H1 (cell line): ENCODE data around the gene GRM7. TPM values are rescaled to one million over a fixed set of nuclear protein-coding genes. Genes with fewer than 3 reads are reported as not detected.

ENCODE experiments used
- CTCF ChIA-PET: fragments of 300-600 bp; sonication (Branson Sonifier 250); formaldehyde crosslinking; loops from one replicate; lab custom pipeline; 2021; ENCODE audit not compliant: partially characterized antibody; lab: Charles Lee
- POLR2A ChIA-PET: fragments of 300-600 bp; sonication (Branson Sonifier 250); formaldehyde crosslinking; loops from one replicate; lab custom pipeline; 2021; ENCODE audit warnings: inconsistent platforms; ENCODE audit not compliant: partially characterized antibody; lab: Charles Lee
- DNase-seq, 2 experiments: peaks; one replicate each; pipeline versions ENCODE4 v3.0.0 to v3.0.0-alpha.2; 2010 to 2022; ENCODE audit warnings: low spot score in 2 of 2, low read depth in 1 of 2, mixed read lengths in 1 of 2
- FAIRE-seq: peaks from 2 replicates; lab custom pipeline; 2011; peaks lifted over from hg19 to GRCh38; lab: Jason Lieb, UNC
- H2AFZ ChIP-seq: 2 replicates; pipeline ENCODE4 v1.8.1; 2012; ENCODE audit warnings: low read length, inconsistent platforms
- H2AK5ac ChIP-seq: 2 replicates; pipeline ENCODE4 v1.6.1; 2013; ENCODE audit warnings: low read depth, low read length
- H2BK120ac ChIP-seq: replicated peaks from 2 replicates; pipeline ENCODE3; 2013; ENCODE audit warnings: low read depth, low read length, inconsistent platforms
- H2BK12ac ChIP-seq: 2 replicates; pipeline ENCODE4 v1.6.1; 2013; ENCODE audit warnings: low read depth, low read length
- H2BK15ac ChIP-seq: 2 replicates; pipeline ENCODE4 v1.6.1; 2013; ENCODE audit warnings: low read length
- H2BK20ac ChIP-seq: 2 replicates; pipeline ENCODE4 v1.6.1; 2013; ENCODE audit warnings: low read length
- H2BK5ac ChIP-seq: 2 replicates; pipeline ENCODE4 v1.6.1; 2013; ENCODE audit warnings: low read depth, low read length
- H3K14ac ChIP-seq: 2 replicates; pipeline ENCODE4 v1.6.1; 2013; ENCODE audit warnings: inconsistent platforms; ENCODE audit not compliant: insufficient read length
- H3K18ac ChIP-seq: 2 replicates; pipeline ENCODE4 v1.6.1; 2013; ENCODE audit warnings: low read length; ENCODE audit errors: extremely low read depth
- H3K23ac ChIP-seq: 2 replicates; pipeline ENCODE4 v1.6.1; 2013; ENCODE audit warnings: inconsistent platforms; ENCODE audit not compliant: insufficient read length
- H3K23me2 ChIP-seq: 2 replicates; pipeline ENCODE4 v1.6.1; 2013; ENCODE audit warnings: low read depth, low read length
- H3K27ac ChIP-seq: 2 replicates; pipeline ENCODE4 v1.6.1; 2011; ENCODE audit warnings: low read depth, low read length, inconsistent platforms
- H3K27me3 ChIP-seq, 4 experiments: replicated peaks in 1 of 4; 1 replicate in 1 of 4; 2 replicates in 3 of 4; pipeline versions ENCODE4 v1.6.1 to v1.8.1; 2011 to 2013; ENCODE audit warnings: low read length in 3 of 4, mild to moderate bottlenecking in 3 of 4, inconsistent platforms in 2 of 4, mixed read lengths in 2 of 4, moderate library complexity in 1 of 4; ENCODE audit not compliant: control insufficient read depth in 3 of 4, insufficient read depth in 3 of 4; ENCODE audit errors: extremely low read depth in 1 of 4
- H3K36me3 ChIP-seq, 4 experiments: 2 replicates each; pipeline versions ENCODE4 v1.6.1 to v1.8.1; 2011 to 2013; ENCODE audit warnings: mild to moderate bottlenecking in 4 of 4, low read length in 3 of 4, moderate library complexity in 2 of 4, control low read depth in 1 of 4, inconsistent platforms in 1 of 4; ENCODE audit not compliant: insufficient read depth in 4 of 4, control insufficient read depth in 2 of 4
- H3K4ac ChIP-seq: replicated peaks from 2 replicates; pipeline ENCODE3; 2013; ENCODE audit warnings: low read length, low read depth, mixed read lengths, inconsistent platforms; ENCODE audit not compliant: insufficient read length
- H3K4me1 ChIP-seq, 4 experiments: replicated peaks in 1 of 4; 1 replicate in 1 of 4; 2 replicates in 3 of 4; pipeline versions ENCODE4 v1.6.1 to v1.8.1; 2011 to 2013; ENCODE audit warnings: low read length in 3 of 4, inconsistent platforms in 2 of 4, mixed read lengths in 1 of 4; ENCODE audit not compliant: insufficient read depth in 4 of 4, control insufficient read depth in 3 of 4
- H3K4me2 ChIP-seq, 2 experiments: 2 replicates each; pipeline versions ENCODE4 v1.6.1 to v1.8.1; 2011 to 2013; ENCODE audit warnings: low read depth in 2 of 2, low read length in 2 of 2, control low read depth in 1 of 2, inconsistent platforms in 1 of 2, mild to moderate bottlenecking in 1 of 2; ENCODE audit not compliant: insufficient read depth in 1 of 2
- H3K4me3 ChIP-seq, 4 experiments: fragments of 200-600, 300-600 bp in 1 of 4; sonication (generic), shearing (Covaris generic), sonication (Bioruptor Twin) in 1 of 4; 2 replicates each; pipeline versions ENCODE4 v1.5.1 to v1.8.1; 2011 to 2016; ENCODE audit warnings: low read length in 4 of 4, low read depth in 3 of 4, control low read depth in 2 of 4, inconsistent platforms in 2 of 4, mild to moderate bottlenecking in 2 of 4, mixed read lengths in 1 of 4, moderate library complexity in 1 of 4; ENCODE audit not compliant: insufficient read depth in 2 of 4; ENCODE audit errors: extremely low read depth in 1 of 4
- H3K56ac ChIP-seq: replicated peaks from 2 replicates; pipeline ENCODE3; 2013; ENCODE audit warnings: low read depth, mild to moderate bottlenecking, mixed read lengths, low read length, inconsistent platforms; ENCODE audit not compliant: insufficient read length
- H3K79me1 ChIP-seq: 2 replicates; pipeline ENCODE4 v1.6.1; 2013; ENCODE audit warnings: low read depth, low read length, control low read depth
- H3K79me2 ChIP-seq, 2 experiments: 2 replicates each; pipeline versions ENCODE4 v1.6.1 to v1.8.1; 2012 to 2013; ENCODE audit warnings: low read length in 2 of 2, mild to moderate bottlenecking in 2 of 2, inconsistent platforms in 1 of 2; ENCODE audit not compliant: insufficient read depth in 2 of 2, control insufficient read depth in 1 of 2
- H3K9ac ChIP-seq, 4 experiments: replicated peaks in 1 of 4; 1 replicate in 1 of 4; 2 replicates in 3 of 4; pipeline versions ENCODE4 v1.6.1 to v1.8.1; 2011 to 2013; ENCODE audit warnings: low read depth in 3 of 4, low read length in 3 of 4, control low read depth in 2 of 4, mild to moderate bottlenecking in 2 of 4, moderate library complexity in 2 of 4, inconsistent platforms in 1 of 4; ENCODE audit errors: extremely low read depth in 1 of 4
- H3K9me3 ChIP-seq, 2 experiments: 2 replicates each; pipeline versions ENCODE4 v1.6.1 to v1.8.1; 2012 to 2013; ENCODE audit warnings: mild to moderate bottlenecking in 2 of 2, moderate library complexity in 2 of 2, control low read depth in 1 of 2, inconsistent platforms in 1 of 2, low read depth in 1 of 2, low read length in 1 of 2, mixed read lengths in 1 of 2; ENCODE audit not compliant: insufficient read depth in 2 of 2
- H4K20me1 ChIP-seq, 2 experiments: replicated peaks in 1 of 2; 2 replicates each; pipeline versions ENCODE3 to v1.8.1; 2011 to 2013; ENCODE audit warnings: inconsistent platforms in 2 of 2, low read length in 2 of 2, mild to moderate bottlenecking in 1 of 2; ENCODE audit not compliant: insufficient read depth in 2 of 2, control insufficient read depth in 1 of 2
- H4K5ac ChIP-seq: 2 replicates; pipeline ENCODE4 v1.6.1; 2013; ENCODE audit warnings: low read length, low read depth, mixed read lengths, inconsistent platforms; ENCODE audit not compliant: insufficient read length
- H4K8ac ChIP-seq: 2 replicates; pipeline ENCODE4 v1.8.0; 2013; ENCODE audit warnings: mild to moderate bottlenecking, moderate library complexity, low read length, inconsistent platforms; ENCODE audit not compliant: insufficient read depth; ENCODE audit errors: extremely low read depth
- H4K91ac ChIP-seq: replicated peaks from 2 replicates; pipeline ENCODE3; 2013; ENCODE audit warnings: low read length, mixed read lengths, inconsistent platforms; ENCODE audit not compliant: insufficient read length
- ASH2L ChIP-seq: fragments of 200-600, 300-600 bp; sonication (generic); IDR thresholded peaks from one replicate; pipeline ENCODE4 v1.7.1; 2017; ENCODE audit warnings: low read length
- CTBP2 ChIP-seq: IDR thresholded peaks from 2 replicates; pipeline ENCODE4 v1.7.0; 2011; ENCODE audit warnings: borderline replicate concordance, mild to moderate bottlenecking, moderate library complexity, mixed read lengths, low read length; ENCODE audit not compliant: insufficient read depth, insufficient read length
- HDAC6 ChIP-seq: IDR thresholded peaks from one replicate; pipeline ENCODE4 v1.7.1; 2012; ENCODE audit warnings: low read depth, mild to moderate bottlenecking, inconsistent platforms, low read length, moderate library complexity
- NRF1 ChIP-seq: IDR thresholded peaks from 2 replicates; pipeline ENCODE4 v1.6.1; 2011; ENCODE audit warnings: mild to moderate bottlenecking, low read depth, low read length, improper control_type of control experiment
- PHF8 ChIP-seq: fragments of 200-600 bp; sonication (generic); conservative IDR thresholded peaks from 2 replicates; pipeline ENCODE4 v1.7.1; 2012; ENCODE audit warnings: low read depth, mild to moderate bottlenecking, inconsistent platforms, low read length, moderate library complexity
- POLR2A ChIP-seq, 2 experiments: IDR thresholded peaks; 1 replicate in 1 of 2; 2 replicates in 1 of 2; pipeline ENCODE4 v1.6.1; 2011; ENCODE audit warnings: low read depth in 2 of 2, low read length in 2 of 2, mild to moderate bottlenecking in 2 of 2; ENCODE audit errors: control extremely low read depth in 1 of 2
- POLR2AphosphoS5 ChIP-seq: IDR thresholded peaks from 2 replicates; pipeline ENCODE4 v1.6.1; 2011; ENCODE audit warnings: low read depth, low read length
- POU5F1 ChIP-seq: IDR thresholded peaks from 2 replicates; pipeline ENCODE4 v1.6.1; 2011; ENCODE audit warnings: low read depth, mild to moderate bottlenecking, low read length, moderate library complexity
- RXRA ChIP-seq: IDR thresholded peaks from 2 replicates; pipeline ENCODE4 v1.6.1; 2011; ENCODE audit warnings: low read depth, mild to moderate bottlenecking, low read length, moderate library complexity; ENCODE audit not compliant: insufficient read depth
- SAP30 ChIP-seq: fragments of 300-600 bp; sonication (generic); IDR thresholded peaks from 2 replicates; pipeline ENCODE4 v1.7.1; 2012; ENCODE audit warnings: low read length, moderate library complexity, mild to moderate bottlenecking, inconsistent platforms; ENCODE audit not compliant: insufficient read depth, insufficient replicate concordance
- SIX5 ChIP-seq: IDR thresholded peaks from 2 replicates; pipeline ENCODE4 v1.6.1; 2011; ENCODE audit warnings: mild to moderate bottlenecking, low read depth, low read length
- SRF ChIP-seq: IDR thresholded peaks from 2 replicates; pipeline ENCODE4 v1.6.1; 2011; ENCODE audit warnings: mild to moderate bottlenecking, low read depth, low read length, moderate library complexity
- TEAD4 ChIP-seq: IDR thresholded peaks from 2 replicates; pipeline ENCODE4 v1.6.1; 2012; ENCODE audit warnings: low read depth, low read length, inconsistent platforms, mixed read lengths
- WGBS, 2 experiments: shearing (Covaris generic) in 1 of 2; methylation state at CpG; one replicate each; pipeline versions ENCODE4 v1.1.6 to v1.1.7; 2013 to 2015; ENCODE audit warnings: low lambda C conversion rate in 2 of 2, mixed read lengths in 2 of 2, inconsistent platforms in 1 of 2, low coverage in 1 of 2, missing lambda C conversion rate in 1 of 2; ENCODE audit not compliant: insufficient replicate concordance in 2 of 2, insufficient coverage in 1 of 2, insufficient read length in 1 of 2; ENCODE audit errors: extremely low coverage in 1 of 2, missing lambda C conversion rate in 1 of 2; 5-methylcytosine and 5-hydroxymethylcytosine counted together
- polyA plus RNA-seq, 7 experiments: library from polyadenylated mRNA; depleted of rRNA in 3 of 7; stranded (reverse) in 5 of 7; unstranded in 2 of 7; fragments of >200 nt in 5 of 7; fragments of 200-250 nt in 2 of 7; gene quantifications; 1 replicate in 5 of 7; 2 replicates in 1 of 7; 4 replicates in 1 of 7; pipeline versions ENCODE4 v1.2.1 to v1.2.3, GENCODE V29; 2011 to 2013; ENCODE audit warnings: missing spikeins in 2 of 7, mixed read lengths in 2 of 7
- total RNA-seq: library from RNA; stranded (reverse); fragmentation: NEBNext Ultra II Directional; extraction: Animal tissue kit (Norgen Biotek cat#: 25700); gene quantifications from 2 replicates; pipeline ENCODE4 v1.2.1, GENCODE V29; 2021

GRM7 gene
- total and polyA plus RNA-seq, 2 of the 8 experiments (the other 6 are each of a cell fraction or from before 2014, with no cell fraction given): 0.17 to 0.24 TPM

- Histone ChIP-seq H4K8ac (no peak overlapping the region), H3K79me2 (no peaks in the 10 kb centered on the region), H3K23me2 (no peaks in the 10 kb centered on the region), H3K9me3 (no peaks in the 10 kb centered on the region), H2BK15ac (no peak overlapping the region), H3K18ac (no peak overlapping the region), H3K36me3 (no peaks in the 10 kb centered on the region), H2BK12ac (no peak overlapping the region), H3K9ac (no peak overlapping the region), H2BK120ac (no peak overlapping the region), H3K4me2 (no peak overlapping the region), H3K4me1 (no peaks in the 10 kb centered on the region), H2AFZ (no peak overlapping the region), H3K4ac (no peak overlapping the region), H3K14ac (no peak overlapping the region), H3K23ac (no peak overlapping the region), H4K5ac (no peak overlapping the region), H3K79me1 (no peaks in the 10 kb centered on the region)
- ChIA-PET POLR2A (no interaction called here), CTCF (no interaction called here)
- FAIRE-seq: no peak
- 46% methylated on average over 2 of the region's 2 CpGs; no CpG with 5 or more reads in 1 of the 2 experiments for WGBS, 2 experiments
- TF ChIP-seq SIX5: no peak
- TF ChIP-seq CTBP2: no peak
- no peak for TF ChIP-seq TEAD4
- no peak for TF ChIP-seq SAP30
- TF ChIP-seq POU5F1: no peak
- no peak for TF ChIP-seq ASH2L
- no peak for TF ChIP-seq POLR2AphosphoS5
- TF ChIP-seq SRF: no peak
- TF ChIP-seq RXRA: no peak
- TF ChIP-seq HDAC6: no peak
- no peak for TF ChIP-seq NRF1
- no peak for TF ChIP-seq POLR2A (IDR thresholded peaks at IDR 0.05; ENCODE audit: control extremely low read depth in 1 of 2, low read depth in 2 of 2, low read length in 2 of 2)
- TF ChIP-seq PHF8: no peak
- TF ChIP-seq, all 59 proteins: peak for 0
- Histone ChIP-seq H2BK20ac (no peak overlapping the region), H2BK5ac (no peak overlapping the region), H4K20me1 (no peaks in the 10 kb centered on the region), H3K56ac (no peak overlapping the region), H2AK5ac (no peak overlapping the region), H3K4me3 (no peak overlapping the region), H3K27me3 (peaks cover 0 to 1% (median 0%) of the 10 kb centered on the region in 4 experiments; a peak in 1 of 7 replicates), H3K27ac (no peak overlapping the region), H4K91ac (no peak overlapping the region)
- DNase-seq: no peak
Measured at GRCh38 chr3:7508821-7509220, 647.9 kb downstream of the GRM7 start.
